ENCODE results near the gene DLST. TPM values are rescaled to one million over a fixed set of nuclear protein-coding genes. Genes with fewer than 3 reads are reported as not detected.

The DLST gene
- polyA plus RNA-seq, 2 of the 4 experiments (the other 2 are of a cell fraction) = 102 to 129 TPM

DNA sequence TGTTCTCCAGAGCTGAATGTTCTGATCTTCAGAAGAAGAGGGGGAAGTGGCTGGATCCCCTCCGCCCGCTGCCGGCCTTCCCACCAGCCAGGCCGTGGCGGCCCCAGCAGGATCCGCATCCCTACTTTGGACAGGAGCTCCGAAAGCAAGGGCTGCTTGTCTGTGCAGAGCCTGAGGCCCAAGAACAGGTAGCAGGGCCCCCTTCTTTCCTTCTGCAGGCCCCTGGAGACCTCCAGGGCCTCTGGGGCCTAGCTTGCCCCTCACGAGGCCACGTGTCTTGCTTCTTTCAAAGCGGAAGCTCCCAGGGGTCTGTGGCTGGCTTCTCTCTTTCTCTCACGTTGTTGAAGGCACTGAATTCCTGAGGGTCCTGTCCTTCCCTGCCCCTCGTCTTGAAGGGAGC lies 60.5 kb downstream of the DLST start (continued):
- TF ChIP-seq RAD21 (conservative IDR thresholded peaks at IDR 0.05 in 1 of 2, IDR thresholded peaks at IDR 0.05 in 1 of 2) (no peak), MAFK (IDR thresholded peaks at IDR 0.05; ENCODE audit: partially characterized antibody) (no peak)

DNA sequence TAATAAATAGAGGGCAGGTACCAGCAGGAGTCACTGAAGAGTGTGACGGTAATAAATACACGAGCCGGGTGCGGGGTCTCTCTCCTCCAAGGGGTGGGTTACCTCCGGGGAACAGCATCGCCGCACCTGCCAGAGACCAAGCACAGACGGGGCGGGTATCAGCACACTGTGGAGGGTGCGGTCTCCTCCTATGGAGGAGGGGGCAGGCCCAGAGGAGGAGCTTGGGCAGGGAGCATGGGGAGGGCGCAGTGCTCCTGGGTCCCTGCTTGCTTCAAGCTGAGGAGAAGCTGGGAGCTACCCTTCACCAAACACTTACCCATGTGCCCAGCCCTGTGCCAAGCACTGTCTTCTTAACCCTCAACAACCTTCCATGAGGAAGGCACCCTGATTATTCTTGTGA lies 60.9 kb downstream of the DLST start:
- DNase-seq (ENCODE audit: low read depth in 1 of 2, low spot score in 1 of 2) (no peak), FAIRE-seq (no peak), ATAC-seq (no peak)
- CTCF ChIA-PET = interaction anchor here (0.5 to 7.9 kb wide), 5 partner anchors 15 to 364 kb away, joined by 3 to 105 read pairs (median 11); partner anchors contain the start of gene PGF
- no peak overlapping the region for H3K4me2 ChIP-seq
- no peak overlapping the region for H3K4me3 ChIP-seq
- H3K4me1 ChIP-seq = peaks cover 23% of the 10 kb centered on the region
- TF ChIP-seq CHD2 (IDR thresholded peaks at IDR 0.05; ENCODE audit: low read length, partially characterized antibody) (no peak), CBX8 (IDR thresholded peaks at IDR 0.05) (no peak), HOXB13 (CRISPR knock-in tag; IDR thresholded peaks at IDR 0.05; ENCODE audit: low read depth) (no peak), TFCP2L1 (CRISPR knock-in tag; IDR thresholded peaks at IDR 0.05) (no peak), BHLHE40 (IDR thresholded peaks at IDR 0.05; ENCODE audit: low read depth, low read length) (no peak), NPAS2 (CRISPR knock-in tag; IDR thresholded peaks at IDR 0.05; ENCODE audit: borderline replicate concordance) (no peak), EHMT2 (IDR thresholded peaks at IDR 0.05; ENCODE audit: low read depth) (no peak)
- 87% methylated on average over 11 of the region's 11 CpGs for WGBS (ENCODE audit: missing lambda C conversion rate)
- H3K9me3 ChIP-seq = no peaks in the 10 kb centered on the region
- POLR2A ChIA-PET = interaction anchor here (0.6 kb wide), 1 partner anchor 163 kb away, joined by 4 read pairs; no protein-coding TSS in a partner anchor
- H3K27ac ChIP-seq = no peak overlapping the region

DNA sequence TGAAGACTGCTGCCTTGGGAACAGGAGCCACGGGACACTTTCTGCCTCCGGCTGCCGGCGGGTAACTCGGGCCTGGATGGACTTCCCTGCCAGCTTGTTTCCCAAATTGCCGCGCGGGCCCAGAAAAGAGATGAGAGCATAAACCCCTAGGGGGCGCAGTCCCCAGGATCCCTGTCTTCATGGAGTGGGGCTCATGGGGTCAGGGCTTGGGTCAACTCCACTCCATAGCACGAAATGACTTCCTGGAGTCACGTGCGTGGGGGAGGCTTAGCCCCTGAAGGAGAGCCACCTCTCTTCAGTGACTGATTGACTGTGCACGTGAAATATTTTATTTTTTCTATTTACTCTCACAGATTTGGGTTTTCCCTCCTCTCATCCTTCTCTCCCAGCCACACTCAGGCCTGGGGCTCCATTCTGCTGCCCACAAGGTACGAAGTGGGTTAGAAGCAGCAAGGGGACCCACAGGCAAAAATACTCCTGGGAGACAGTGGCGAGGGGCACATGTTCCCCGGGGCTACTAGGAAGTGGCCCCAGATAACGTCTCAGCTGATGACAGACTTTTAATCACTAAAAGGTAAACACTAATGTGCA lies 63.6 kb downstream of the DLST start:
- peak; percentile 68 to 75 for DNase-seq (ENCODE audit: low read depth in 1 of 2, low spot score in 1 of 2)
- peak; percentile 59 to 70 for ATAC-seq
- Histone ChIP-seq H3K9me3 (no peaks in the 10 kb centered on the region), H3K4me2 (peak overlapping the region; percentile 66), H3K4me1 (peaks cover 15% of the 10 kb centered on the region), H3K4me3 (no peak overlapping the region), H3K27ac (peak overlapping the region in 1 of 2 experiments; percentile 65; a peak in 2 of 6 replicates)
- POLR2A ChIA-PET = interaction anchor here (1.0 kb wide), 1 partner anchor 182 kb away, joined by 3 read pairs; the partner anchor contains the start of gene NEK9
- no peak for FAIRE-seq
- CTCF ChIA-PET = interaction anchor here (0.6 to 7.9 kb wide), 53 partner anchors 9 to 359 kb away, joined by 3 to 105 read pairs (median 4); partner anchors contain the start of genes ACYP1, DLST, EIF2B2 and PGF
- WGBS (ENCODE audit: missing lambda C conversion rate) = 26% methylated on average over 17 of the region's 17 CpGs
- TF ChIP-seq, protein P1, sequence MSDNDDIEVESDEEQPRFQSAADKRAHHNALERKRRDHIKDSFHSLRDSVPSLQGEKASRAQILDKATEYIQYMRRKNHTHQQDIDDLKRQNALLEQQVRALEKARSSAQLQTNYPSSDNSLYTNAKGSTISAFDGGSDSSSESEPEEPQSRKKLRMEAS (IDR thresholded peaks at IDR 0.05) = peak; percentile 46; the same call in 1 of the 2 replicates
- TF ChIP-seq, protein P2, sequence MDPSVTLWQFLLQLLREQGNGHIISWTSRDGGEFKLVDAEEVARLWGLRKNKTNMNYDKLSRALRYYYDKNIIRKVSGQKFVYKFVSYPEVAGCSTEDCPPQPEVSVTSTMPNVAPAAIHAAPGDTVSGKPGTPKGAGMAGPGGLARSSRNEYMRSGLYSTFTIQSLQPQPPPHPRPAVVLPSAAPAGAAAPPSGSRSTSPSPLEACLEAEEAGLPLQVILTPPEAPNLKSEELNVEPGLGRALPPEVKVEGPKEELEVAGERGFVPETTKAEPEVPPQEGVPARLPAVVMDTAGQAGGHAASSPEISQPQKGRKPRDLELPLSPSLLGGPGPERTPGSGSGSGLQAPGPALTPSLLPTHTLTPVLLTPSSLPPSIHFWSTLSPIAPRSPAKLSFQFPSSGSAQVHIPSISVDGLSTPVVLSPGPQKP (IDR thresholded peaks at IDR 0.05; ENCODE audit: low read depth, low read length) = no peak
- TF ChIP-seq ZNF302 (CRISPR knock-in tag; IDR thresholded peaks at IDR 0.05) (no peak), ZC3H11A (IDR thresholded peaks at IDR 0.05) (no peak), NPAS2 (CRISPR knock-in tag; IDR thresholded peaks at IDR 0.05; ENCODE audit: borderline replicate concordance) (no peak), HOXB5 (CRISPR knock-in tag; IDR thresholded peaks at IDR 0.05) (no peak), CBX2 (IDR thresholded peaks at IDR 0.05; ENCODE audit: borderline replicate concordance, low read depth) (no peak), KDM5A (IDR thresholded peaks at IDR 0.05) (no peak), HEYL (CRISPR knock-in tag; IDR thresholded peaks at IDR 0.05) (no peak), RAD21 (conservative IDR thresholded peaks at IDR 0.05 in 1 of 2, IDR thresholded peaks at IDR 0.05 in 1 of 2) (peak in 1 of 2 experiments; percentile 17; a peak in 1 of 5 replicates), ZFP36 (IDR thresholded peaks at IDR 0.05; ENCODE audit: borderline replicate concordance, partially characterized antibody) (no peak), ESRRA (IDR thresholded peaks at IDR 0.05; ENCODE audit: borderline replicate concordance, low read length) (no peak), ZSCAN20 (CRISPR knock-in tag; IDR thresholded peaks at IDR 0.05) (no peak), NFE2L2 (conservative IDR thresholded peaks at IDR 0.05; ENCODE audit: low read length) (no peak), RNF2 (IDR thresholded peaks at IDR 0.05; ENCODE audit: borderline replicate concordance, low read depth) (no peak), EHF (CRISPR knock-in tag; IDR thresholded peaks at IDR 0.05) (no peak)
- TF ChIP-seq, protein P3, sequence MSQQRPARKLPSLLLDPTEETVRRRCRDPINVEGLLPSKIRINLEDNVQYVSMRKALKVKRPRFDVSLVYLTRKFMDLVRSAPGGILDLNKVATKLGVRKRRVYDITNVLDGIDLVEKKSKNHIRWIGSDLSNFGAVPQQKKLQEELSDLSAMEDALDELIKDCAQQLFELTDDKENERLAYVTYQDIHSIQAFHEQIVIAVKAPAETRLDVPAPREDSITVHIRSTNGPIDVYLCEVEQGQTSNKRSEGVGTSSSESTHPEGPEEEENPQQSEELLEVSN (IDR thresholded peaks at IDR 0.05; ENCODE audit: borderline replicate concordance, low read depth) = no peak
- TF ChIP-seq, protein P4, sequence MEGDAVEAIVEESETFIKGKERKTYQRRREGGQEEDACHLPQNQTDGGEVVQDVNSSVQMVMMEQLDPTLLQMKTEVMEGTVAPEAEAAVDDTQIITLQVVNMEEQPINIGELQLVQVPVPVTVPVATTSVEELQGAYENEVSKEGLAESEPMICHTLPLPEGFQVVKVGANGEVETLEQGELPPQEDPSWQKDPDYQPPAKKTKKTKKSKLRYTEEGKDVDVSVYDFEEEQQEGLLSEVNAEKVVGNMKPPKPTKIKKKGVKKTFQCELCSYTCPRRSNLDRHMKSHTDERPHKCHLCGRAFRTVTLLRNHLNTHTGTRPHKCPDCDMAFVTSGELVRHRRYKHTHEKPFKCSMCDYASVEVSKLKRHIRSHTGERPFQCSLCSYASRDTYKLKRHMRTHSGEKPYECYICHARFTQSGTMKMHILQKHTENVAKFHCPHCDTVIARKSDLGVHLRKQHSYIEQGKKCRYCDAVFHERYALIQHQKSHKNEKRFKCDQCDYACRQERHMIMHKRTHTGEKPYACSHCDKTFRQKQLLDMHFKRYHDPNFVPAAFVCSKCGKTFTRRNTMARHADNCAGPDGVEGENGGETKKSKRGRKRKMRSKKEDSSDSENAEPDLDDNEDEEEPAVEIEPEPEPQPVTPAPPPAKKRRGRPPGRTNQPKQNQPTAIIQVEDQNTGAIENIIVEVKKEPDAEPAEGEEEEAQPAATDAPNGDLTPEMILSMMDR (IDR thresholded peaks at IDR 0.05) = peak; percentile 62
- TF ChIP-seq, protein P5, sequence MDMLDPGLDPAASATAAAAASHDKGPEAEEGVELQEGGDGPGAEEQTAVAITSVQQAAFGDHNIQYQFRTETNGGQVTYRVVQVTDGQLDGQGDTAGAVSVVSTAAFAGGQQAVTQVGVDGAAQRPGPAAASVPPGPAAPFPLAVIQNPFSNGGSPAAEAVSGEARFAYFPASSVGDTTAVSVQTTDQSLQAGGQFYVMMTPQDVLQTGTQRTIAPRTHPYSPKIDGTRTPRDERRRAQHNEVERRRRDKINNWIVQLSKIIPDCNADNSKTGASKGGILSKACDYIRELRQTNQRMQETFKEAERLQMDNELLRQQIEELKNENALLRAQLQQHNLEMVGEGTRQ (IDR thresholded peaks at IDR 0.05) = no peak
